Endothelial cell of umbilical vein (primary cell): Measurements from ENCODE around the gene TADA2A.

ENCODE experiments used
- CTCF ChIP-seq, 2 donors: IDR thresholded peaks; 1 replicate in 1 of 2; 2 replicates in 1 of 2; pipeline ENCODE4 v1.5.1; 2011; ENCODE audit warnings: low read length in 2 of 2, mild to moderate bottlenecking in 2 of 2, moderate library complexity in 2 of 2, control low read depth in 1 of 2, inconsistent platforms in 1 of 2, low read depth in 1 of 2; ENCODE audit not compliant: insufficient read depth in 1 of 2; ENCODE audit errors: extremely low read depth in 1 of 2
- EZH2 ChIP-seq: IDR thresholded peaks from 2 replicates; pipeline ENCODE4 v1.6.1; 2012; ENCODE audit warnings: borderline replicate concordance, low read depth, mild to moderate bottlenecking, moderate library complexity, low read length, inconsistent platforms; ENCODE audit not compliant: severe bottlenecking
- JUN ChIP-seq: IDR thresholded peaks from 2 replicates; pipeline ENCODE4 v1.6.1; 2011; ENCODE audit warnings: borderline replicate concordance, low read depth; ENCODE audit not compliant: insufficient read length, insufficient read depth
- MYC ChIP-seq: IDR thresholded peaks from one replicate; pipeline ENCODE4 v1.6.1; 2011; ENCODE audit warnings: mild to moderate bottlenecking, low read depth, low read length
- POLR2A ChIP-seq: IDR thresholded peaks from 2 replicates; pipeline ENCODE4 v1.6.1; 2012; ENCODE audit warnings: low read depth, mild to moderate bottlenecking, control low read depth, low read length
- POLR2AphosphoS5 ChIP-seq: IDR thresholded peaks from 2 replicates; pipeline ENCODE4 v1.6.1; 2012; ENCODE audit warnings: low read depth, mild to moderate bottlenecking, control low read depth, low read length, moderate library complexity; ENCODE audit not compliant: insufficient read depth

GRCh38 chr17:37358830-37359681 is 47.6 kb upstream of the TADA2A start:
- TF ChIP-seq POLR2A (no peak), POLR2AphosphoS5 (no peak), EZH2 (no peak), CTCF (IDR thresholded peaks at IDR 0.05; ENCODE audit: extremely low read depth in 1 of 2, insufficient read depth in 1 of 2, low read depth in 1 of 2, low read length in 2 of 2) (peak in 1 of 2 donors; percentile 13), MYC (no peak), JUN (no peak)
